SHP77 treated with DMSO at 0.1 percent for 48 hours (cell line): ENCODE results near the gene KRTAP4-2.
"Not testable (repeated sequence)": the region's sequence is repeated elsewhere in the genome, so short reads cannot be mapped to it uniquely, and the experiment has no call there.

Experiments used
- DNase-seq: peaks from one replicate; lab custom pipeline; 2025; lab: John Stamatoyannopoulos, UW

Gene KRTAP4-2

DNA sequence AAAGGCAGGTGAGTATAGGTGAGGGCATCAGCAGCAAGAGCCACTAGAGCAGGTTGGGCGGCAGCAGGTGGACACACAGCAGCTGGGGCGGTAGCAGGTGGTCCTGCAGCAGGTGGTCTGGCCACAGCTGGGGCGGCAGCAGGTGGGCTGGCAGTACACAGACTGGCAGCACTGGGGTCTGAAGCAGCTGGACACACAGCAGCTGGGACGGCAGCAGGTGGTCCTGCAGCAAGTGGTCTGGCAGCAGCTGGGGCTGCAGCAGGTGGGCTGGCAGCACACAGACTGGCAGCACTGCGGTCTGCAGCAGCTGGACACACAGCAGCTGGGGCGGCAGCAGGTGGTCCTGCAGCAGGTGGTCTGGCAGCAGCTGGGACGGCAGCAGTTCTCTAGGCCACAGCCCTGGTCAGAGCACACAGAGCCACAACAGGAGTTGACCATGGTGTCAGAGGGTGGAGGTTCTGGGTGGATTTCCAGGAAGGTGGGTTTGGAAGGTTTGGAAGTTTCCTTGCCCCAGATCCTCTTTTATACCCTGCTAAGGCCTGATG is at the start of gene KRTAP4-2:
Gene KRTAP4-2 (minus strand): TSS at position 495 of the 545 bp plus-strand sequence. CDS start 57 bp downstream, at position 438.
- no peak for DNase-seq

DNA sequence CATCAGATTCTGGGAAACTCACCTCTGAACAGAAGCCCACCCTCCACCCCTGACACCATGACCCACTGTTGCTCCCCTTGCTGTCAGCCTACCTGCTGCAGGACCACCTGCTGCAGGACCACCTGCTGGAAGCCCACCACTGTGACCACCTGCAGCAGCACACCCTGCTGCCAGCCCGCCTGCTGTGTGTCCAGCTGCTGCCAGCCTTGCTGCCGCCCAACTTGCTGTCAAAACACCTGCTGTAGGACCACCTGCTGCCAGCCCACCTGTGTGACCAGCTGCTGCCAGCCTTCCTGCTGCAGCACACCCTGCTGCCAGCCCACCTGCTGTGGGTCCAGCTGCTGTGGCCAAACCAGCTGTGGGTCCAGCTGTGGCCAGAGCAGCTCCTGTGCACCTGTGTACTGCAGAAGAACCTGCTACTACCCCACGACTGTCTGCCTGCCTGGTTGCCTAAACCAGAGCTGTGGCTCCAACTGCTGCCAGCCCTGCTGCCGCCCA is 48.6 kb upstream of the KRTAP4-2 start, which contains the start of gene KRTAP9-2:
Gene KRTAP9-2 (plus strand): TSS at position 51 of the 498 bp plus-strand sequence. CDS start 7 bp downstream, at position 58.
- DNase-seq: not testable (repeated sequence)

DNA sequence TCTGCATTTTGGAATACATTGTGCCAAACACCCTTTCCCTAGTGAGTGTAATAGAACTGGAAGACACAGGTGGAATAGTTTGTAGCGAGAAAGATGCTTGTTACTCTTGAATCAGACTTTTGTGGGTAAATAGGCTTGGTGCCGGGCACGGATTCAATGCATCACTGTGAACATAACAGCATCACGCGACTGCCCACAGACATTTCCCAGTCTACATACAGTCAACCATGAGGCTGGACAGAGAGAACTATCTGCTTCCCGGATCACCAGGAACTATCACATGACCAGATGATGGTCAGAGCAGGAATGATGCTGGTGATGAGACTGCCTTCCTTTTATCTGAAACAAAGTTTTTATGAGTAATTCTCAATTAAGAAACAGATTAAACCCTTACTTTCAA is 48.0 kb upstream of the KRTAP4-2 start:
- DNase-seq: no peak

DNA sequence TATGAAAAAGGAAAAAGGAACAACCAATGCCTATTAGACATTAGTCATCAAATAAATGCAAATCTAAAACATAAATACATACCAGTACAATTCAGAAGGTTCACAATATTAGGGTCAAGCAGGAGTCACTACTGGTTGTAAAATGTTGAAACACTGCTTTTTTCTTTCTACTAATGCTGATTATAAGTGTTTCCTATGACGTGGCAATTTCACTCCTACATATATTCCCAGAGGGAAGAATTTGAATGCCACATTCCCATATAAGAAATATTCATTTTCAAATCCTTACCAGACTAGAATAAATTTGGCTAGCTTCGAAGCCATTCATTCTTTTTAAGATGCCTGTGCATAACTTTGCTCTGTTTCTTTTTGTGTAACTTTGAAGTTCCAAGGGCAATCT is 45.8 kb upstream of the KRTAP4-2 start:
- DNase-seq: no peak

DNA sequence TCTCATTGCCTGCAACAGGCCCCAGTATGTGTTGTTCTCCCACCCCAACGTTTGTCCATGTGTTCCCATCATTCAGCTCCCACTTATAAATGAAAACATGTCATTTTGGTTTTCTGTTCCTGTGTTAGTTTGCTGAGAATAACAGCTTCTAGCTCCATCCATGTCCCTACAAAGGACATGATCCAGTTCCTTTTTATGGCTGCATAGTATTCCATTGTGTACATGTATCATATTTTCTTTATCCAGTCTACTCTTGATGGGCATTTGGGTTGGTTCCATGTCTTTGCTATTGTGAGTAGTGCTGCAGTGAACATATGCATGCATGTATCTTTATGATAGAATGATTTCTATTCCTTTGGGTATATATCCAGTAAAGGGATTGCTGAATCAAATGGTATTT is 37.7 kb upstream of the KRTAP4-2 start:
- no peak for DNase-seq

DNA sequence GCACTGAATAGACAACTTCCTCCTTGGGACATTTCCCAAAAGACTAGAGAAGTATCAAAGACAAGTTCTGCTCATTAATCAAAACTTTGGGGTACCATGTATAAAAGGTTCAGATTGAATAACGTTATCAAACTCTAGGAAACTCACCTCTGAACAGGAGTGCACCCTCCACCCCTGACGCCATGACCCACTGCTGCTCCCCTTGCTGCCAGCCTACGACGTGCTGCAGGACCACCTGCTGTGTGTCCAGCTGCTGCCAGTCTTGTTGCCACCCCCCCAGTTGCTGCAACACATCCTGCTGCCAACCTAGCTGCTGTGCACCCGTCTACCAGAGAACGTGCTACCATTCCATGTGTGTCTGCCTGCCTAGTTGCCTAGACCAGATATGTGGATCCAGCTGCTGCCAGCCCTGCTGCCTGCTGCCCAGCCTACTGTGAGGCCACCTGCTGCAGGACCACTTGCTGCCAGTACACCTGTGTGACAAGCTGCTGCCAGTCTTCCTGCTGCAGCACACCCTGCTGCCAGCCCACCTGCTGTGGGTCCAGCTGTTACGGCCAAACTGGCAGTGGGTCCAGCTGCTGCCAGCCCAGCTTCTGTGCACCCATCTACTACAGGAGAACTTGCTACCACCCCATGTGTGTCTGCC is 34.6 kb upstream of the KRTAP4-2 start:
- no peak for DNase-seq

DNA sequence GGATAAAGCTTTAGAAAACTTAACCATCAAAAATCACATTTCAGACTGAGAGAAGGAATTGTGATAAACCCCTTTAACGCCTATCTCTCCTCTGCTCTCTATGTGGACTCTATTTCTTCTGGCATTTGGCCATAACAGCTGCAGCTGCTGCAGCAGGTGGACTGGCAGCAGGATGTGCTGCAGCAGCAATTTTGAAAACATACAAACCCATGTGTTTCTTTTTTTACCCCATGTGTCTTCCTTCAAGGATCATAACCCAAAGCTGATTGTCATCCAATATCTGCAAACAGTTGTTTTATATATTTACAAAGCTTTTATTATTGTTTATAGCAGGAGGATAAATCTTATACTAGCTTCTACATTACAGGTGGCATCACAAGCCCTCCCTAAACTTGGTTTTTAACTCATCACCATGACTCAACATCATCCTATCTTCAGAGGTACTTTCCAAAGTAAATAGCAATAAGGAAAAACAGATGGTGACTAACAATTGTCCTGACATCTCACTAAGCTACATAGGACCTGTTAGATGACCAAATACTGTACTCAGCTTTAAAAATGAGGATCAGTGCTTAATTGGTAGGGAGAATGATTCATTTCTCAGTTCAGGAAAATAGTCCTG is 33.9 kb upstream of the KRTAP4-2 start:
- peak; percentile 22 for DNase-seq

DNA sequence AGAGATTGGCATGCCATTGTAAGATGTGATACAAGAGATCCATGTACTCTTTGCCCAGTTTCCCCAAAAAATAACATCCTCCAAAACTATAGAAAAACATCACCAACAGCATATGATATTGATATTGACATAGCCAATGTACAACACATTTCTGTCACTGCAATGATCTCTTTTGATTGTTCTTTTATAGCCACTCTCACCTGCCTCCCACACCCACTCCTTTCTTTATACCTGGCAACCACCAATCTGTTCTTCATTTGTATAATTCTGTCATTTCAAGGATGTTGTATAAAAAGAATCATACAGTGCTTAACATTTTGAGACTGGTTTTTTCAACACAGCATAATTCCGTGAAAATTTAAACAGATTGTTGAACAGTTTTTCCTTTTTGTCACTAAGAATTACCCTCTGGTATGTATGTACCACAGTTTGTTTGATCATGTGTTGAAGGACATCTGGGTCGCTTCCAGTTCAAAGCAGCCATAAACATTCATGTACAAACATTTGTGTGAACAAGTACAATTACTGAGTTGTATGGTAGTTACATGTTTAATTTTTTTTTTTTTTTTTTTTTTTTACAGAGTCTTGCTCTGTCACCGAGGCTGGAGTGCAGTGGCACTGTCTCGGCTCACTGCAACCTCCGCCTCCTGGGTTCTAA is 21.5 kb upstream of the KRTAP4-2 start:
- DNase-seq: no peak

DNA sequence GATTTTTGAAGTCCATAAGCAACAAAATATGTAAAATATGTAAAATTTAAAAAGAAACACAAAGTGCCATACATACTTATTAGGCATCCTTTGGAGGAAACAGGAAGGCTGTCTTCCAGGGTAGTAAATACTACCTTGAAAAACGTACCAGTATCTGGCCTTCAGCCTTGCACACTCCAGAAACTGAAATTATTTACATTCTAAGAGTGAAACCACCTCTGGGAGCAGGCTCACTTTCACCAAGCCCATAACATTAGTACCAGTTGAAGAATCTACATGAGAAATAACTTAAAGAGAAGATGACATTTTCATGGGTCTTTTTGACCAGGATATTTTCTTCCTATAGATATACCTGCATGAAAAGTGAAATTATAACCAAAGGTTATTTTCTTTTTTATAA is 18.0 kb upstream of the KRTAP4-2 start:
- no peak for DNase-seq

DNA sequence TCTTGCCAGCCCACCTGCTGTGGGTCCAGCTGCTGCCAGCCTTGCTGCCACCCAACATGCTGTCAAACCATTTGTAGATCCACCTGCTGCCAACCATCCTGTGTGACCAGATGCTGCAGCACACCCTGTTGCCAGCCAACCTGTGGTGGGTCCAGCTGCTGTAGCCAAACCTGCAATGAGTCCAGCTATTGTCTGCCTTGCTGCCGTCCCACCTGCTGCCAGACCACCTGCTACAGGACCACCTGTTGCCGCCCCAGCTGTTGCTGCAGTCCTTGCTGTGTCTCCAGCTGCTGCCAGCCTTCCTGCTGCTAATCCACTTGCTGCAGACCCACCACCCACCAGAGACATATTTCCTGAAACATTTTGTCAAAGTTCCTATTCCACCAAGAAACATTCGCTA is 12.3 kb upstream of the KRTAP4-2 start:
- DNase-seq: no peak

DNA sequence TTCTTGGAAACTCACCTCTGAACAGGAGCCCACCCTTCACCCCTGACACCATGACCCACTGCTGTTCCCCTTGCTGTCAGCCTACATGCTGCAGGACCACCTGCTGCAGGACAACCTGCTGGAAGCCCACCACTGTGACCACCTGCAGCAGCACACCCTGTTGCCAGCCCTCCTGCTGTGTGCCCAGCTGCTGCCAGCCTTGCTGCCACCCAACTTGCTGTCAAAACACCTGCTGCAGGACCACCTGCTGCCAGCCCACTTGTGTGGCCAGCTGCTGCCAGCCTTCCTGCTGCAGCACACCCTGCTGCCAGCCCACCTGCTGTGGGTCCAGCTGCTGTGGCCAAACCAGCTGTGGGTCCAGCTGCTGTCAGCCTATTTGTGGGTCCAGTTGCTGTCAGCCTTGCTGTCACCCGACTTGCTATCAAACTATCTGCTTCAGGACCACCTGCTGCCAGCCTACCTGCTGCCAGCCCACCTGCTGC is 11.9 kb upstream of the KRTAP4-2 start, which contains the start of gene KRTAP9-1:
Gene KRTAP9-1 (plus strand): TSS at position 51 of the 482 bp plus-strand sequence. CDS start 0 bp downstream, at position 51.
- DNase-seq: not testable (repeated sequence)

DNA sequence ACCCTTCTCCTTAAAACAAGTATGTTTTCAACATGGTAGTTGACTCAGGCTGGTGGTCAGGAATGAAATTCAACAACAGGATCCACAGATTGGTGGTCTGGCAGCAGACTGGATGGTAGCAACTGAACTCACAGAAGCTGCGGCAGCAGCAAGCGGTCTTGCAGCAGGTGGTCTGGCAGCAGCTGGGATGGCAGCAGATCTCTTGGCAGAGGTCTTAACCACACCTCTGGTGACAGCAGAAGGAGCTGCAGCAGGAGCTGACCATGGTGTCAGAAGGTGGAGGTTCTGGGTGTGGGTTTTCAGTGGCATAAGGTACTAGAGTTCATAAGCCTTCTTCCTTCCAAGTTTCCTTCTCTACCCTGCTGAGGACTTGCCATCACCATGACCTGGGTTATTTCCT is 8.9 kb upstream of the KRTAP4-2 start:
- DNase-seq: no peak

DNA sequence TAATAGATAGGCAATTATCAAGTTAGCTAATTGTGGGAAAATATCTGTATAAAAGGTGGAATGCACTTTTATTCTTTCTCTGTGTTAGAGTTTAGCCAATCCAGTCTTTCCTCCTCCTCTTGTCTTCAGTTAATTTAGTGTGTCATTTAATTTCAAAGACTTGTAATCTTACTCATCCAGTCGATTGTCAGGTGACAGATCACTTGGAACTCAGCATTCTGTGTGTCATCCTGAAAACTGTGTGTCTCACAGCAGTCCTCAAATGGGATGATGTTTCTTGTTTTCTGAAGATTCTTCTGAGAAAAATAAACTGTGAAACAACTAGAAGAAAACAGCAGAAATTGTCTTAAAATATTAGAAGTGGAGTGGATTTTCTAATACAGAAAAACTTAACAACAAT is 7.0 kb upstream of the KRTAP4-2 start:
- DNase-seq: no peak

DNA sequence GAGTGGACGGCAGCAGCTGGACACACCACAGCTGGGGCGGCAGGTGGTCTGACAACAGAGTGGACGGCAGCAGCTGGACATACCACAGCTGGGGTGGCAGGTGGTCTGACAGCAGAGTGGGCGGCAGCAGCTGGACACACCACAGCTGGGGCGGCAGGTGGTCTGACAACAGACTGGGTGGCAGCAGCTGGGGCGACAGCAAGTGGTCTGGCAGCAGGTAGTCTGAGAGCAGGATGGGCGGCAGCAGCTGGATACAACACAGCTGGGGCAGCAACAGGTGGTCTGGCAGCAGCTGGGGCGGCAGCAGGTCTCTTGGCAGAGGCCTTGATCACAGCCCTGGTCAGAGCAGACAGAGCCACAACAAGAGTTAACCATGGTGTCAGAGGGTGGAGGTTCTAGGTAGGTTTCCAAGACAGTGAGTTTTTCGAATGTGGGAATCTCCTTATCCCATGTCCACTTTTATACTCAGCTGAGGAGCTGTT is 6.5 kb upstream of the KRTAP4-2 start, which contains the start of gene KRTAP4-1:
Gene KRTAP4-1 (minus strand): TSS at position 432 of the 482 bp plus-strand sequence. CDS start 57 bp downstream, at position 375.
- no peak for DNase-seq

DNA sequence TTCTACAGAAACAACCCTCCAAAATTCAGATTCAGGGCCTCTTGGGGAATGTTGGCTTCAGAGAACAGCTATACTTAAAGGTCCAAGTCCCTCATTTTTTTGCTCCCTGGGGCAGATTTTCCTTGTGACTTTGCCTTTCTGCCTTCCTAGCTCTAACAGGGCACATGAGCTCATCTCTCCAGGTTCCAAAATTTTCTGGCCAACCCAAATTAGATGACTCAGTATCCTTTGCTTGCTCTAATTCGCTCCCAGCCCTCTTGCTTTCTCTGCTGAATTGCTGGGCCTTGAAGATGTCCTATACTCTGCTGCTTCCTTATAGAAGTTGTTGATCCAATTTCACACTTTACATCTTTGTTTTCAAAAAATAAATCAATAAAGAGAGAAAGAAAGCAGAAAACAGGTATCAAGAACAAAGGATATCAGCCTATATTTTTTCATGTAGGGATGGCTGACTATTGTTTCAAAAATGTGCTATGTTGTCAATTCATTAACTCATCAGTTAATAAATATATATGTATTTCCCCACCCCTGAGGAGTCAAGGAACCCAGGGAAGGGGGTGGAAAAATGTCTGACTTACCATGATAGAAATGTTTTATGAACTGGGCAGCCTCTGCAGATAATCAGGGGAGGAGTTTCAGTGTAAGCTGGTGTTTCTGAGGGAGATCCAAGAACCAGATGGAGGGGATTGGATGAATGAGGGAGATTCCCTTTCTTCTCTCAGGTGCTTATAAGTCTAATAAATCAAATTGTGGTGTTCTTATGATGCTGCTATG is 1.0 kb upstream of the KRTAP4-2 start:
- DNase-seq: no peak

DNA sequence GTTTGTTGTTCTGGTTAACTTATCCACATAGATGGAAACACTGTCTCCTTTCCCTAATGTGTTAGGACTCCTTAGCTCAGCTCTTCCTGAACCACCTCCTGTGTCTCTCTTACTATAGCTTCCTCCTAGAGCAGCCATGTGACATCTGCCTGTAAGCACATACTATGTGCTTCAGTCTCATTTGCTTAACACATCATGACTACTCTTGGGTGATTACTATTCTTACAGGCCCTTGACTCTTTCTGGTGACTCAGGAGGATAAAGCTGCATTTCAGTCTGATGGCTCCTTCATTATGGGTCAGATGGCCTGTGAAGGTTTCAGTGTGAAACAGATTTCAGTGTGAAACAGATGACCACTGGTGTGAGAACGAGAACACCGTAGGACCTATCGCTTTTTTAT is 320 bp upstream of the KRTAP4-2 start:
- no peak for DNase-seq

DNA sequence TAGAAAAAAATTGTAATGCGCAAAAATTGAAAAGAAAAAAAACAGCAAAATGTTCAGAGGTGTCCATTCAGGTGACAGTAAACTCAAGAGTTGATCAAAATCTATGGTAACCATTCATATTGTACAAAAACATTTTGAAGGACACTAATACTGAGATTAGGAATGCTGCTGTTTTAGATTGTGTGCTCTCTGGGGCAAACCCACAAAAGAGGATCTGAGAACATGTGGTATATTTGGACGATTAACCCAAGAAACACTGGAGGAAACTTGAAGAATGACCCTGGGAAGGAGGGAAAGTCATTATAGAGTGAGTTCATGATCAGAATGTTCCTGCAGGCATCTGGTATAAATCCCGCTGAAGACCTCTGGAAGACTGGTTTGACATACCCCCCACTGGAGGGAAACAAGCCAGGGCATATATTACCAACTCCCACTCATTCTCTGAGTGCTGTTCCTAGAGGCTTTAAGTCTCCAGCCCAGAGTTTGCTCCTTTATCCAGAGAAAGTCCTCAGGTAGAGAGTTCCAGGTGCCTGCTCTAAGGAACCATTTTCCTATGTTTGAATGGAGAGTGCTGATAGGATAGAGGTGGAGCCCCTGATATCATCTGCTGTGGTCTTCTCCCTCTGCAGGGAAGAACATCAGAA is 1.2 kb downstream of the KRTAP4-2 start:
- no peak for DNase-seq

DNA sequence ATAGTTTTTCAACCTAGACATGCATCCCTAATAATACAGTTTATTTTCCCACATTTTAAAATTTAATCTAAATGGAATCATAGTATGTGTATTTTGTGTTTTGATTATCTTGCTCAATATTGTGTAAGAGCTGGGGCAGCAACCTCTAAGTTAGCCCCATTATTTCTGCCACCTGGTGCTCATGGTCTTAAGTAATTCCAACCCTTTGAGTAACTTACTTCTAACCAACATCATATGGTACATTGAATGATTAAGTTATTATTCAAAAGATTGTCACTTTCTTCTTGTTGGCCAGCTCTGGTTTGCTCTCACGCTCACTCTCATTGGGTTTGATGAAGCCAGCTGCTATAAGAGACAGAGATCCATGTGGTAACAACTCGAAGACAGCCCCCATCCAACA is 6.1 kb downstream of the KRTAP4-2 start:
- no peak for DNase-seq

DNA sequence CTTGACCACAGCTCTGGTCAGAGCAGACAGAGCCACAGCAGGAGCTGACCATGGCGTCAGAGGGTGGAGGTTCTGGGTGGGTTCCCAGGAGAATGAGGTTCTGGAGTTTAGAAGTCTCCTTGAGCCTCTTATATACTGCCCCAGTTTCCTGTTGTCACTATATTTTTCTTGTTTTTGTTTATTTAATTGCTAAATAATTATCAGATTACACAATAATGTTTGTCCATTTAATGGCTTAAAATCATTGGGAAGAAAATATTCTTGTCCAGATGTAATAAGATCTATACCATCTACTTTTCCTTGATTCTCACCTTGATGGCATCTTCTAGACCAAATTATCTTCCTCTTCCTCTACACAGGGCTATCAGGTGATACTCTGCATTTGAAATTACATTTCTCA is 9.9 kb downstream of the KRTAP4-2 start, which contains the start of gene KRTAP4-3:
Gene KRTAP4-3 (minus strand): TSS at position 101 of the 400 bp plus-strand sequence. CDS start 49 bp downstream, at position 52.
- no peak for DNase-seq

DNA sequence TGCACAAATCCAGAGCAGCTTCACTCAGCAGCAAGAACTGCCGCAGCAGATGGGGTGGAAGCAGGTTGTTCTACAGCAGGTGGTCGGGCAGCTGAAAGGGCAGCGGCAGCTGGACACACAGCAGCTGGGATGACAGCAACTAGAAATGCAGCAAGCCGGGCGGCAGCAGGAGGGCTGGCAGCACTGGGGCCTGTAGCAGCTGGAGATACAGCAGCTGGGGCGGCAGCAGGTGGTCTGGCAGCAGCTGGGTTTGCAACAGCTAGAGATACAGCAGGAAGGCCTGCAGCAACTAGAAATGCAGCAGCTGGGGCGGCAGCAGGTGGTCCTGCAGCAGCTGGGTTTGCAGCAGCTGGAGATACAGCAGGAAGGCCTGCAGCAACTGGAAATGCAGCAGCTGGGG is 10.5 kb downstream of the KRTAP4-2 start:
- no peak for DNase-seq

DNA sequence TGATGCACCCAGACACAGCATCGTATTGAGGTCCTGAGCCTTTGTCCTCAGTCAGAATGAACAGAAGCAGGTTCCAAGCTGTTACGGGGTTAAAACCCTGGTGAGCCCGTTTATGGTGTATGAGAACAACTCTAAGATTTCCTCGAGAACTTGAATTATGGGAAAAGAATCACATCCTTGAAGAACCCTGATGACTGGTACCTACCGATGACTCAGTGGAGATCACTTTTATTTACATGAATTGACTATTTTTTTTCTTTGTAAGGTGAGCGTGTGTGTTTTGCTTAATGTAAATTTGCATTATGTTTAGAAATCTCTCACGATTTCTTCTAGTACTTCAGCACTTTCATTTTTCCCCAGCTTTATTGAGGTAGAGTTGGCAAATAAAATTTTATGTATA is 14.2 kb downstream of the KRTAP4-2 start:
- no peak for DNase-seq
